ENCODE measurements around the gene FGFR1OP2. TPM values are rescaled to one million over a fixed set of nuclear protein-coding genes. Genes with fewer than 3 reads are reported as not detected.

FGFR1OP2 gene
- polyA plus RNA-seq, 1 of the 3 experiments (the other 2 are of a cell fraction) = 20.6 TPM

GRCh38 chr12:26989873-26990272 lies 51.6 kb downstream of the FGFR1OP2 start:
- Histone ChIP-seq H3K27ac (ENCODE audit: low read depth in 2 of 2, low read length in 1 of 2) (no peak overlapping the region), H3K4me2 (no peak overlapping the region), H3K27me3 (ENCODE audit: insufficient read depth) (no peaks in the 10 kb centered on the region), H3K4me1 (ENCODE audit: control insufficient read depth in 1 of 2, insufficient read depth in 2 of 2, low read depth in 1 of 2, low read length in 1 of 2) (no peaks in the 10 kb centered on the region), H3K9ac (no peak overlapping the region), H3K4me3 (ENCODE audit: low read depth in 2 of 2, low read length in 1 of 2) (no peak overlapping the region), H3K9me3 (no peaks in the 10 kb centered on the region), H3K9me2 (no peaks in the 10 kb centered on the region), H4K20me1 (ENCODE audit: insufficient read depth) (no peaks in the 10 kb centered on the region), H3K79me2 (ENCODE audit: insufficient read depth) (no peaks in the 10 kb centered on the region; the same call in 1 of the 2 replicates), H2AFZ (ENCODE audit: low read depth) (no peak overlapping the region), H3K36me3 (replicated peaks in 1 of 2; ENCODE audit: control insufficient read depth in 1 of 2, insufficient read depth in 2 of 2, low read length in 1 of 2) (peaks cover 12 to 28% of the 10 kb centered on the region in 2 experiments), H3F3A (replicated peaks; ENCODE audit: insufficient read depth) (no peaks in the 10 kb centered on the region)
- TF ChIP-seq REST (IDR thresholded peaks at IDR 0.05; ENCODE audit: low read depth, low read length) (no peak), RFX5 (IDR thresholded peaks at IDR 0.05; ENCODE audit: low read length) (no peak), TEAD4 (IDR thresholded peaks at IDR 0.05; ENCODE audit: borderline replicate concordance, insufficient read depth) (no peak), FOXM1 (IDR thresholded peaks at IDR 0.05; ENCODE audit: low read depth) (no peak), CTCF (IDR thresholded peaks at IDR 0.05) (no peak), YY1 (IDR thresholded peaks at IDR 0.05; ENCODE audit: low read depth) (no peak), MXI1 (IDR thresholded peaks at IDR 0.05; ENCODE audit: low read depth, low read length) (no peak)
- ChIA-PET CTCF (interaction anchor here (1.2 to 1.9 kb wide), 2 partner anchors 9 to 24 kb away, joined by 3 to 5 read pairs; partner anchors contain the start of gene TM7SF3), POLR2A (no interaction called here)
- DNase-seq = no peak
- WGBS (ENCODE audit: low lambda C conversion rate) = 95% methylated on average over 4 of the region's 4 CpGs

- CTCF ChIA-PET = interaction anchor here (1.2 to 1.4 kb wide), 2 partner anchors 9 to 22 kb away, joined by 3 to 4 read pairs; partner anchors contain the start of gene TM7SF3
These were observed 53.6 kb downstream of the FGFR1OP2 start for GRCh38 chr12:26991826-26992225.

More at GRCh38 chr12:26991826-26992225, 53.6 kb downstream of the FGFR1OP2 start:
- no peaks in the 10 kb centered on the region for H3K27me3 ChIP-seq (ENCODE audit: insufficient read depth)
- H3K27ac ChIP-seq (ENCODE audit: low read depth in 2 of 2, low read length in 1 of 2) = no peak overlapping the region
- H3K9me3 ChIP-seq = no peaks in the 10 kb centered on the region
- TF ChIP-seq MXI1 (IDR thresholded peaks at IDR 0.05; ENCODE audit: low read depth, low read length) (no peak), RAD21 (IDR thresholded peaks at IDR 0.05; ENCODE audit: low read length) (no peak), POLR2AphosphoS5 (IDR thresholded peaks at IDR 0.05; ENCODE audit: low read depth, low read length) (no peak), EP300 (IDR thresholded peaks at IDR 0.05; ENCODE audit: borderline replicate concordance in 1 of 2, low read depth in 1 of 2, low read length in 1 of 2) (no peak), TEAD4 (IDR thresholded peaks at IDR 0.05; ENCODE audit: borderline replicate concordance, insufficient read depth) (no peak), NFIC (IDR thresholded peaks at IDR 0.05; ENCODE audit: borderline replicate concordance) (no peak), TAF1 (IDR thresholded peaks at IDR 0.05; ENCODE audit: borderline replicate concordance, low read depth, low read length) (no peak)
- no peaks in the 10 kb centered on the region for H4K20me1 ChIP-seq (ENCODE audit: insufficient read depth)
- no peak for DNase-seq
- peaks cover 23 to 43% of the 10 kb centered on the region in 2 experiments for H3K36me3 ChIP-seq (replicated peaks in 1 of 2; ENCODE audit: control insufficient read depth in 1 of 2, insufficient read depth in 2 of 2, low read length in 1 of 2)
- H3K79me2 ChIP-seq (ENCODE audit: insufficient read depth) = no peaks in the 10 kb centered on the region
- POLR2A ChIA-PET = no interaction called here
- no peaks in the 10 kb centered on the region for H3F3A ChIP-seq (replicated peaks; ENCODE audit: insufficient read depth)
- WGBS (ENCODE audit: low lambda C conversion rate) = 96% methylated on average over 4 of the region's 4 CpGs
- H3K4me3 ChIP-seq (ENCODE audit: low read depth in 2 of 2, low read length in 1 of 2) = no peak overlapping the region
- H3K9ac ChIP-seq = no peak overlapping the region
- no peaks in the 10 kb centered on the region for H3K9me2 ChIP-seq
- H2AFZ ChIP-seq (ENCODE audit: low read depth) = no peak overlapping the region
- no peaks in the 10 kb centered on the region for H3K4me1 ChIP-seq (ENCODE audit: control insufficient read depth in 1 of 2, insufficient read depth in 2 of 2, low read depth in 1 of 2, low read length in 1 of 2)
- no peak overlapping the region for H3K4me2 ChIP-seq

All from SK-N-SH (cell line).